Measurements from ENCODE around the gene CFAP92. TPM values are rescaled to one million over a fixed set of nuclear protein-coding genes. Genes with fewer than 3 reads are reported as not detected.

The CFAP92 gene
- total RNA-seq, 1 donor, result 7.5 TPM

DNA sequence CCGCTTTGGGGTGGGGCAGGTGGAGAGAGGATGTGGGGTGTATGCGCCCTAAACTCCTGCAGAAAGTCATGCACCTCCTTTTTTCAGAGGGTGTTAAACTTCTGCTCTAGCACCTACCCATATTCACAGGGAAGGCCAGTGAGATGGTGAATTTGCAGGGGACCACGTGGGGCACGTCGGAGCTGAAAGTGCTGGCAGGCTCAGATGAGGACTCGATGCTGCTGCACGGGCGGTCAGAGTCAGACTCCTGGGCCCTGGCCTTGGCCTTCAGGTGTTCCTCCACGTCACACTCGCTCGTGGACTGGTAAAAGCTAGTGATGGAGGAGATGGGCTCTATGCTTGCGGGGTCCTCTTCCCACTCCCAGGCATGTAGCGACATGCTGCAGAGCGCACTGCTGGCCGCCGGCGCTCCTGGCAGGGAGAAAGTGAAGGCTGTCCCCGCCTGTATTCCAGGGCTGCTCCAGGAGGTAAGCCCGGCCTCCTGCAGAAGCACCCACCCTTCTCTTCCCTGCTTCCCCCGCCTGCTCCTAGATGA lies 883 bp downstream of the CFAP92 start:
- DNase-seq (ENCODE audit: low read depth in 2 of 3, low spot score in 2 of 3), result no peak

DNA sequence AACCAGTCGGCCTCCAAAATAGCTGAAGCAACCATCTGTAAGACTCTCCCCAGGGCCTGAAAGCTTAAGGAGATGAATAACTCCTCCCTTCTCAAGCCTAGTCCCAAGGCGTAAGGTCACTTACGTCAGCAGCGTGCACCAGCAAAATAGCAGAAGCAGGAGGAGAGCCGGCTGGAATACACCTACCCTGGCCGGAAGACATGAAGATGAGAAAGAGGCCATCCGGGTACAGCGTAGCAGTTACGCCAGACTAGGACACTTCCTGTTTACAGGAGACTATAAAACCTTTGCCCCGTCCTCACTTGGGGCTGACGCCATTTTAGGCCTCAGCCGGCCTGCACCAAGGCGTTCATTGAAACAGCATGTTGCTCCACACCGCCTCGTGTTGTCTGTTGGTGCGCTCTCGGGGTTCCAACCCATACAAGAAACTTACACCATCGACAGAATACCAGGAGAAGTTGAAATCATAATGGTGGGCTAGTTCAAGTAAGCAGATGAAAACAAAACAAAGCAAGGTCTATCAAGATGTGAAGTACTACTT lies 2.5 kb downstream of the CFAP92 start:
- DNase-seq (ENCODE audit: low read depth in 2 of 3, low spot score in 2 of 3), result no peak

- DNase-seq (ENCODE audit: low read depth in 2 of 3, low spot score in 2 of 3), result no peak
Observed at GRCh38 chr3:128988286-128988685, 5.6 kb downstream of the CFAP92 start.

DNA sequence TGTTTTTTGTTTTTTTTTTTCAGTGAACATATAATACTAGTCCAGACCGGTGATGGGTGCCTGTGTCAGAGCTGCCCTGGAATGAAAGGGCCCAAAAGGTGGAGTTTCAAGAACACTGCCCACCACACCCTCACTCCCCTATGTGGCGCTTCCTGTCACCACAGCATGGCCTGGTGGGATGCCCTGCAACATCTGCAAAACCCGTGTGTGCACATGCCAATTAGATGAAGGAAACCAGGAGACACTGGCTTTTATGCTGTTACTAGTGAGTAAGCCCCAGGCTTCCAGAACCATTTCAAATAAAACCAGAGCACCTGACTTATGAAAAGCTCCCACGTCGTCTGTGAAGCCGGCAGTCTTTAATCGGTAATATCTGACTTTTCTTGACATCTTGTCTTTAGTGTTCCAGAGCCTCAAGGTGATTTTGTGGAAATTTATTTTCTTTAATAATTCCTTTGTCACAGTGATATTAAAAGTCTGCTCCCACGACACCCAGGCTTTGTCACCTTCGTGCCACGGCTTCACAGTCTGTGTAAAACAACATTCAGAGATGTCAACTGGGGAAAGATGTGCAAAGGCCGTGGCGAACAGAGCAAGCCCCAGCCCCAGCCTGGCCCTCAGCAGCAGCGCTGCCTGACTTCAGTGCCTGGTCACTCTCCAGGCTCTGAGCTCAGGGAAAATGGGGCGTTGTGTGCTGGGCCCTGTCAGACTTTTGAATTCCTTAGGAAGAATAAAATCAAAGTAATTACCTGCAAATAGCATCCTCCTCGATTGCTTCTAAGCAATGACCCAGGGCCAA lies 6.4 kb downstream of the CFAP92 start:
- no peak for DNase-seq (ENCODE audit: low read depth in 2 of 3, low spot score in 2 of 3)

DNA sequence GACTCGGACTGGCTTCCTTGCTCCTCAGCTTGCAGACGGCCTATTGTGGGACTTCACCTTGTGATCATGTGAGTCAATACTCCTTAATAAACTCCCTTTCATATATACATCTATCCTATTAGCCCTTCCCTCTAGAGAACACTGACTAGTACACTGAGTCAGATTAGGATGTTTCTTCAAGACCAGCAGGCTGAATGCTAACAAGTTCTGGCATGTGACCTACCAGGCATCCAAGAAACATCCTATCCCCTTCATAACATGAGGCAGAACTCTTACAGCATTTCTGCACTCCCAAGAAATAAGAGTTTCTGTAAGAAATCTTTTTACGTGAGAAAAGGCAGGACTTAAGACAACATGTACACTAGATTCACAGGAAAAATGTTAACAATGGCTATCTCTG lies 9.3 kb downstream of the CFAP92 start:
- no peak for DNase-seq (ENCODE audit: low read depth in 2 of 3, low spot score in 2 of 3)

DNA sequence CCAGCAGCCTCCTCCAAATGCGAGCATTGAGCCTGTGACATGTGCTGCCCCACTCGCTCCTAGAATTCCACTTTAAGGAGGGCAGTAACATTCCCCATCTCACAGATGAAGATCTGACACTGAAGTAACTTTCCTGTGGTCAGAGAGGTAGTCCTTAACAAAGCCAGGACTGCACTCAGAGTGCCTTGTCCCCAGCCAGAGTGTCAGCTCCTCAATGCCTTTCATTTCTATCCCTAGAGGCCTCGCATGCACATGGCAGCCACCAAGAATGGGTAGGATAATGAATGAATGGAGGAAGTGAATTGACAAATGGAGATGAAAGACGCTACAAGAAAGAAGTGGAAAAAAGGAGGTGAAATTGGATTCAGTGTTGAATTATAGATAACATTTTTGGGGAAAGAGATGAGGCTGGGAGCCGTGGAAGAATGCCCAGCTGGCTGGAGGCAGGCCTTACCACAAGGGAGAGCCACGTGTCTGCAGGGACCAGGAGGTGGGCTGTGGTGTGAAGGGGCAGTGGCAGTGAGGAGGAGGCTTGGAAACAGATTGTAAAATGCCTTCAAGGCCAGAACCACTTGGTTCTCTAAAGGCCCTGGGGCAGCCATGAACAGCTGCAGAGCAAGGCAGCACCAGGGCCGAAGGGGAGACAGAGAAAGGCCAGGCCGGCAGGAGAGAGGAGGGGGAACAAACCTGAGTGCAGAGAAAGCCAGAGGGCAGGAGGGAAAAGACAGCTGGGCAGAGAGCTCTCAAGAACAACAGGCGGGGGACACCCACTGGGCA lies 10.4 kb downstream of the CFAP92 start:
- DNase-seq (ENCODE audit: low read depth in 2 of 3, low spot score in 2 of 3), result no peak

GRCh38 chr3:128975276-128975675 lies 18.6 kb downstream of the CFAP92 start:
- DNase-seq (ENCODE audit: low read depth in 2 of 3, low spot score in 2 of 3), result no peak

DNA sequence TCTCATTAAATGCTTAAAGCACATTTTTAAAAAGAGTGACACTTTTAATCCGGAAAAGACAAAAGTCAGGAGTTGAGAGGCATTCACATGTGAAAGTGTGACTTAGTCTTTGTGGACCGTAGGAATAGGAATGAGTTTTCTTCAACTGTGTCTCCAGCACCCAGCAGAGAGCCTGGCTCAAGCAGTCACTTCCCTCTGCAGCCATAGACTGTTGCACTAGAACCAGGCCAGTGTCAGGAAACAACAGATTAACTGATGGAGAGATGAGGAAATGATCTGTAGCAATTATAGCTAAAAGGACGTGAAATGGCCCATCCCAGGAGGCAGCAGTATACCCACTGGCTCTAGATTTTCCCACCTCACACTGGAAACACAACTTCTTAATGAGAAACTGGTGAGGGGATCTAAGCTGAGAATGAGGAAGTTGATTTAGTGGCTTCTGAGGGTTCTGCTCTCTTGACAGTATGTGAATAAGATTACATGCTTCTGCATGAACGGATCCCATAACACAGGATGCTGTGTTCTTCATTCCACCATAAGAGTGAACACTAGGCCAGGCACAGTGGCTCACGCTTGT lies 19.8 kb downstream of the CFAP92 start:
- peak in 2 of 3 donors; percentile 46 to 80 for DNase-seq (ENCODE audit: low read depth in 2 of 3, low spot score in 2 of 3)

GRCh38 chr3:128971421-128972100 lies 22.3 kb downstream of the CFAP92 start:
- no peak for DNase-seq (ENCODE audit: low read depth in 2 of 3, low spot score in 2 of 3)

DNA sequence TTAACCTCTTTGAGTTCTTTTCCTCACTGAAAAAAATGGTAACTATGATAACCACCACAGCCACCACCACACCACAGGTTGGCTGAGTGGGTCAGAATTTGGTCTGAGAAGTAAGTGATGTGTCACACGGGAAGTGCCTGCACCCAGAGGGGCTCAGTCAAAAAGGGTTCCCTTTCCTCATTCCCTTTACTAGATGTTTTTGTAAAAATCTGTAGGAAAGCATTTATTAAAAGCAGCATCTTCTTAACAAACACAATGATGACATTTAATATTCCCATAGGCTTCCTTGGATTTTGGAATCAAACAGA lies 23.2 kb downstream of the CFAP92 start:
- peak in 2 of 3 donors; percentile 33 to 53 for DNase-seq (ENCODE audit: low read depth in 2 of 3, low spot score in 2 of 3)

DNA sequence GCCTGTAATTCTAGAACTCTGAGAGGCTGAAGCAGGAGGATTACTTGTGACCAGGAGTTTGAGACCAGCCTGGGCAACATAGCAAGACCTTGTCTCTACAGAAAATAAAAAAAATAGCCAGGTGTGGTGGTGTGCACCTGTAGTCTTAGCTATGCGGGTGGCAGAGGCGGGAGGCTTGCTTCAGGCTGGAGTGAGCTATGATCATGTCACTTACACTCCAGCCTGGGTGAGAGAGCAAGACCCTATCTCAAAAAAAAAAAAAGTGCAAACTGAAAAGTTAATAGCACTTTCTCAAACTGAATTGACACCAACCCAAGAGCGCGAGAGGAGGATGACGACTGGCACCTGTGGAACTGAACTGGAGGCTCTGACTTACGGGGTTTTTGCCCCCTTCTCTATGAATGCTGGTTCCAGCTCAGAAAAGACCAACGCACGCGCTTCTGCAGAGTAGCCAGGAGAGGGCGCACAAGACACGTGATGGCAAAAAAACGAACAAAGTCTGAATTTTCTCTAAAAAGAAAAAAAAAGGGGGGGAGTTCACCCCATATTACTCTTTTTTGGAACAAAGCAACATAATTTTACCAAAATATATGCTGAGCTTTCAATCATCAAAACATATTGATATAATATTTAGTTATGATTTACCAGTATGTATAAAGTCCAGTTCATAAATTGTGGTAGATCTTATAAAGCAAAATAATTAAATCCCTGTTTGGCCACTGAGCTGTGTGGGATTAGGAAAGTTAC lies 23.7 kb downstream of the CFAP92 start:
- DNase-seq (ENCODE audit: low read depth in 2 of 3, low spot score in 2 of 3), result peak; percentile 46 to 77 (median 54)

GRCh38 chr3:128967748-128968355 lies 26.0 kb downstream of the CFAP92 start:
- no peak for DNase-seq (ENCODE audit: low read depth in 2 of 3, low spot score in 2 of 3)

GRCh38 chr3:128965818-128966217 lies 28.1 kb downstream of the CFAP92 start:
- DNase-seq (ENCODE audit: low read depth in 2 of 3, low spot score in 2 of 3), result no peak

- DNase-seq (ENCODE audit: low read depth in 2 of 3, low spot score in 2 of 3), result no peak
Observed at GRCh38 chr3:128965280-128965679, 28.6 kb downstream of the CFAP92 start.

DNA sequence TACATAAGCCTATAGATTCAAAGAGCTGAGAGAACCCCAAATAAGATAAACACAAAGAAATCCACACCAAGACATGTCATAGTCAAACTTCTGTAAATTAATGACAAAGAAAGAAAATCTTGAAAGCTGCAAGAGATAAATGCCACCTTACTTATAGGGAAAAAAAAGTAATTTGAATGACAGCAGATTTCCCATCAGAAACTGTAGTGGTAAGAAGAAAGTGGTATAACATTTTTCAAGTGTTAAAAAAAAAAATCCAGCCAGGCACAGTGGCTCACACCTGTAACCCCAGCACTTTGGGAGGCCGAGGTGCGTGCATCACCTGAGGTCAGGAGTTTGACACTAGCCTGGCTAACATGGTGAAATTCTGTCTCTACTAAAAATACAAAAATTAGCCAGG lies 37.4 kb downstream of the CFAP92 start:
- DNase-seq (ENCODE audit: low read depth in 2 of 3, low spot score in 2 of 3), result peak in 1 of 3 donors; percentile 8

DNA sequence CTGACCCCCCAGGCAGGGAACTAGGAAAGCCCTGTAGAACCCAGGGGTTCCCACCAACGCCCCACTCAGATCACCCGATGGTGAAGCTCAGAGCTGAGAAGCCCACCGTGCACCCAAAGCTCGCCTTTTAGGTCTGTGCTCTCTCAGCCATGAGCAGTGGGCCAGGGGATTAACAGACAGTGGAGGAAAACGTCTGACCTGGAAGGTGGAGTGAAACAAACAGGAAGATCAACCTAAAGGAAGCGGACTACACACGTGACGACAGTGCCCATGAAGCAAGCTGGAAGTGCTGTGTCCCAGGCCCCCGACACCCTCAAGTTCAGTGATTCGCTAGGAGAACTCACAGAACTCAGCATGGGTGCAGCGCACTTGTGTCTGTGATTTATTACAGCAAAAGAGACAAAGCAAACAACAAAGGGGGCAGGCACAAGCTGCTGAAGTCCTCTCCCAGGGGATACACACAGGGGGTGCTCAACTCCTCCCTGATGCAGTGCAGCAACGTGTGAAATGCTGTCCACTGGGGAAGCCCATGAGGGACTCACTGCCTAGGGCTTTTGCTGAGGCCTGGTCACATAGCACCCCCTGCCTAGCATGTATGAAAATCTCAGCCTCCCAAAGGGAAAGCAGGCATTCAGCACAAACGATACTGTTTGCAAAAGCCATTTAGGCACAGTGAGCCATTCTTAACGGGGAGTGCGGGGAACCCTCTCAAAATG lies 43.5 kb downstream of the CFAP92 start:
- peak in 2 of 3 donors; percentile 22 to 27 for DNase-seq (ENCODE audit: low read depth in 2 of 3, low spot score in 2 of 3)

GRCh38 chr3:128949158-128949557 lies 44.7 kb downstream of the CFAP92 start:
- no peak for DNase-seq (ENCODE audit: low read depth in 2 of 3, low spot score in 2 of 3)

GRCh38 chr3:128946411-128946810 lies 47.5 kb downstream of the CFAP92 start:
- DNase-seq (ENCODE audit: low read depth in 2 of 3, low spot score in 2 of 3), result no peak

DNA sequence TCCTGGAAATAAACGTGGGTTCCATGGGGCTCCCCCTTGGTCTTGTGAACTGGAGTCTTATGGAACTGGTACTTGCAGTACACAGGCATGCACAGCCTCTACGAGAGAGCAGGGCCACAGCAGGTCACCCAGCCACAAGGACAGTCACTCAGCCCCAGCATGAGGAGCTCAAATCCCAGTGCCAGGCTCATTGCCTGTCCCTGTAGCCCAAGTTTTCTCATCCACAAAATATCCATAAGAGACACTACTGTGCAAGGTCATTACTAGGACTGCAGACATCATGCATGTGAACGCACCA lies 48.0 kb downstream of the CFAP92 start:
- DNase-seq (ENCODE audit: low read depth in 2 of 3, low spot score in 2 of 3), result no peak

Data from hematopoietic multipotent progenitor cell (in vitro differentiated cells).